H1 (cell line): ENCODE results near the gene MIER3. TPM values are rescaled to one million over a fixed set of nuclear protein-coding genes. Genes with fewer than 3 reads are reported as not detected.

Experiments
- CBX5 ChIP-seq: fragments of 300-800, 300-1000 bp; sonication (generic); IDR thresholded peaks from 2 replicates; pipeline ENCODE4 v1.7.1; 2016; ENCODE audit warnings: antibody characterized with exemption, low read length, low read depth
- CHD7 ChIP-seq: fragments of 300-600 bp; sonication (generic); IDR thresholded peaks from 2 replicates; pipeline ENCODE4 v1.7.1; 2012; ENCODE audit warnings: low read length, moderate library complexity, mild to moderate bottlenecking, inconsistent platforms; ENCODE audit not compliant: insufficient replicate concordance
- EZH2 ChIP-seq: fragments of 200-600 bp; sonication (generic); IDR thresholded peaks from 2 replicates; pipeline ENCODE4 v1.7.1; 2012; ENCODE audit warnings: low read depth, mild to moderate bottlenecking, moderate library complexity, low read length, inconsistent platforms; ENCODE audit not compliant: severe bottlenecking
- FOSL1 ChIP-seq: IDR thresholded peaks from 2 replicates; pipeline ENCODE4 v1.6.1; 2011; ENCODE audit warnings: mild to moderate bottlenecking, low read depth, low read length, moderate library complexity; ENCODE audit not compliant: insufficient read depth
- KDM1A ChIP-seq: fragments of 200-600, 300-600 bp; sonication (generic); IDR thresholded peaks from 2 replicates; pipeline ENCODE4 v1.7.1; 2016; ENCODE audit warnings: mild to moderate bottlenecking, low read length, borderline replicate concordance
- KDM4A ChIP-seq: IDR thresholded peaks from one replicate; pipeline ENCODE4 v1.7.1; 2012; ENCODE audit warnings: low read depth, mild to moderate bottlenecking, moderate library complexity, low read length, inconsistent platforms; ENCODE audit not compliant: severe bottlenecking
- MAFK ChIP-seq: IDR thresholded peaks from 2 replicates; pipeline ENCODE4 v1.6.1; 2012; ENCODE audit warnings: low read depth, mild to moderate bottlenecking, improper control_type of control experiment, low read length
- PHF8 ChIP-seq: fragments of 200-600 bp; sonication (generic); conservative IDR thresholded peaks from 2 replicates; pipeline ENCODE4 v1.7.1; 2012; ENCODE audit warnings: low read depth, mild to moderate bottlenecking, inconsistent platforms, low read length, moderate library complexity
- TEAD4 ChIP-seq: IDR thresholded peaks from 2 replicates; pipeline ENCODE4 v1.6.1; 2012; ENCODE audit warnings: low read depth, low read length, inconsistent platforms, mixed read lengths
- YY1 ChIP-seq: IDR thresholded peaks from 2 replicates; pipeline ENCODE4 v1.6.1; 2011; ENCODE audit warnings: low read depth, mild to moderate bottlenecking, low read length
- polyA plus RNA-seq, 7 experiments: library from polyadenylated mRNA; depleted of rRNA in 3 of 7; stranded (reverse) in 5 of 7; unstranded in 2 of 7; fragments of >200 nt in 5 of 7; fragments of 200-250 nt in 2 of 7; gene quantifications; 1 replicate in 5 of 7; 2 replicates in 1 of 7; 4 replicates in 1 of 7; pipeline versions ENCODE4 v1.2.1 to v1.2.3, GENCODE V29; 2011 to 2013; ENCODE audit warnings: missing spikeins in 2 of 7, mixed read lengths in 2 of 7
- total RNA-seq: library from RNA; stranded (reverse); fragmentation: NEBNext Ultra II Directional; extraction: Animal tissue kit (Norgen Biotek cat#: 25700); gene quantifications from 2 replicates; pipeline ENCODE4 v1.2.1, GENCODE V29; 2021

The MIER3 gene
- total and polyA plus RNA-seq, 2 of the 8 experiments (the other 6 are each of a cell fraction or from before 2014, with no cell fraction given): 9.6 to 33.3 TPM

- TF ChIP-seq CHD7 (no peak), MAFK (no peak), EZH2 (no peak), KDM1A (peak; percentile 44; the same call in 1 of the 2 replicates), YY1 (no peak), FOSL1 (no peak), KDM4A (peak; percentile 7), PHF8 (peak; percentile 68), TEAD4 (no peak), CBX5 (no peak)
Measured at GRCh38 chr5:56910210-56910965, 41.5 kb downstream of the MIER3 start (continued).
